Thyroid gland (tissue), 4 donors: Measurements from ENCODE around the gene RNASE9. TPM values are rescaled to one million over a fixed set of nuclear protein-coding genes. Genes with fewer than 3 reads are reported as not detected.
A peak's percentile ranks its signal among the peaks of the same experiment; 100 is the strongest.

Experiments
- DNase-seq, 2 donors: peaks; one replicate each; pipeline ENCODE4 v3.0.0-alpha.2; 2019
- H3K27ac ChIP-seq, 3 donors: fragments of 200-600 bp; sonication (generic); 1 replicate in 2 of 3; 2 replicates in 1 of 3; pipeline ENCODE4 v1.5.1; 2016 to 2019; ENCODE audit warnings: mild to moderate bottlenecking in 1 of 3, moderate library complexity in 1 of 3
- H3K27me3 ChIP-seq: fragments of 200-600 bp; sonication (generic); one replicate; pipeline ENCODE4 v1.5.1; 2019
- H3K36me3 ChIP-seq, 2 donors: fragments of 200-600 bp; sonication (generic); one replicate each; pipeline ENCODE4 v1.5.1; 2016 to 2019
- H3K4me1 ChIP-seq, 2 donors: fragments of 200-600 bp; sonication (generic); one replicate each; pipeline ENCODE4 v1.5.1; 2017 to 2019
- H3K4me3 ChIP-seq, 3 donors: fragments of 200-600 bp; sonication (generic); replicated peaks in 1 of 3; 1 replicate in 2 of 3; 2 replicates in 1 of 3; pipeline ENCODE4 v1.5.1; 2016; ENCODE audit warnings: mild to moderate bottlenecking in 1 of 3
- H3K9me3 ChIP-seq: fragments of 200-600 bp; sonication (generic); one replicate; pipeline ENCODE4 v1.5.1; 2017
- POLR2A ChIP-seq, 2 donors: fragments of 450-650 bp; IDR thresholded peaks; one replicate each; pipeline ENCODE4 v1.6.1; 2017; ENCODE audit warnings: antibody characterized with exemption in 2 of 2, mild to moderate bottlenecking in 2 of 2, moderate library complexity in 1 of 2
- WGBS, 2 donors: methylation state at CpG; one replicate each; pipeline ENCODE4 v1.1.5; 2017; 5-methylcytosine and 5-hydroxymethylcytosine counted together
- intact Hi-C: fragments of 100-400 bp; cut with DNase I; formaldehyde crosslinking; loops from one replicate; pipeline ENCODE4 v1.15.1; 2023
- total RNA-seq, 4 donors: library from RNA; depleted of rRNA; stranded (reverse); fragments of >200 nt; gene quantifications; one replicate each; pipeline ENCODE4 v1.2.3, GENCODE V29; 2016
- TF ChIP-seq, protein P1 (sequence below), 6 experiments: fragments of 200-600 bp in 3 of 6; fragments of 450-650 bp in 3 of 6; sonication (generic) in 3 of 6; IDR thresholded peaks; one replicate each; pipeline ENCODE4 v1.5.1; 2016 to 2019; ENCODE audit warnings: antibody characterized with exemption in 6 of 6, mild to moderate bottlenecking in 2 of 6, inconsistent platforms in 1 of 6, moderate library complexity in 1 of 6

RNASE9 gene
- total RNA-seq, 4 donors from 2014 or later: not detected

DNA sequence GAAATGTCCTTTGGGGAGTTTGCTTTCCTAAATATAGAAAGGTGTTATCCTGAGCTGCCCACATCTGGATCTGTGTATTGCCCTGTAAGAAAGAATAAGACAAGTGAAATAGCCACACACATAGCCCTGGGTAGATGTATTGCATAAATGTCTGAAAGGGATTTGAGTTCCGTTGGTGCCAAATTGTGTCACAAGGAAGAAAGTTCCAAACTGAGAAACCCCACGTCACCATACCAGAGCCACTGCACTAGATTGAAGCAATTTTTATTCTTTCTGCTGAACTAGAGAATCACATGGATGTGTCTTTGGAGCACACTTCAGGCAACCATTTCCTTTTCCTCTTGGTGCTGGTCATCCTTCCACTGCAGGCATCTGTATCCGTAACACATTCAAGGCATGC, 5.0 kb downstream of the RNASE9 start:
- Histone ChIP-seq H3K4me1 (no peaks in the 10 kb centered on the region), H3K9me3 (no peaks in the 10 kb centered on the region), H3K27me3 (no peaks in the 10 kb centered on the region), H3K27ac (no peak overlapping the region), H3K36me3 (no peaks in the 10 kb centered on the region), H3K4me3 (no peak overlapping the region)
- WGBS, 2 donors: 89 to 90% methylated on average over 3 of the region's 3 CpGs
- no peak for DNase-seq
- intact Hi-C loops: no loop called here
- TF ChIP-seq, protein P1, sequence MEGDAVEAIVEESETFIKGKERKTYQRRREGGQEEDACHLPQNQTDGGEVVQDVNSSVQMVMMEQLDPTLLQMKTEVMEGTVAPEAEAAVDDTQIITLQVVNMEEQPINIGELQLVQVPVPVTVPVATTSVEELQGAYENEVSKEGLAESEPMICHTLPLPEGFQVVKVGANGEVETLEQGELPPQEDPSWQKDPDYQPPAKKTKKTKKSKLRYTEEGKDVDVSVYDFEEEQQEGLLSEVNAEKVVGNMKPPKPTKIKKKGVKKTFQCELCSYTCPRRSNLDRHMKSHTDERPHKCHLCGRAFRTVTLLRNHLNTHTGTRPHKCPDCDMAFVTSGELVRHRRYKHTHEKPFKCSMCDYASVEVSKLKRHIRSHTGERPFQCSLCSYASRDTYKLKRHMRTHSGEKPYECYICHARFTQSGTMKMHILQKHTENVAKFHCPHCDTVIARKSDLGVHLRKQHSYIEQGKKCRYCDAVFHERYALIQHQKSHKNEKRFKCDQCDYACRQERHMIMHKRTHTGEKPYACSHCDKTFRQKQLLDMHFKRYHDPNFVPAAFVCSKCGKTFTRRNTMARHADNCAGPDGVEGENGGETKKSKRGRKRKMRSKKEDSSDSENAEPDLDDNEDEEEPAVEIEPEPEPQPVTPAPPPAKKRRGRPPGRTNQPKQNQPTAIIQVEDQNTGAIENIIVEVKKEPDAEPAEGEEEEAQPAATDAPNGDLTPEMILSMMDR (IDR thresholded peaks at IDR 0.05): no peak
- no peak for TF ChIP-seq POLR2A (IDR thresholded peaks at IDR 0.05)

DNA sequence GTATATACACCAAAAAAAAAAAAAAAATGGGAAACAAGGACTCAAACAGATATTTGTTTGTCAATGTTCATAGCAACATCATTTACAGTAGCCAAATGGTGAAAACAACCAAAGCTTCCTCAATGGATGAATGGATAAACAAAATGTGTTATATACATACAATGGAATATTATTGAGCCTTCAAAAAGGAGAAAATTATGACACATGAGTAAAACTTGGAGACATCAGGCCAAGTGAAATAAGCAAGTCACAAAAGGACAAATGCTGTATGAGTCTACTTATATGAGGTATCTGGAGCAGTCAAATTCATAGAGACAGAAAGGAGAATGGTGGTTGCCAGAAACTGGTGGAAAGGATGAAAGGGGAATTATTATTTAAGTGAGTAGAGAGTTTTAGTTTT, 7.8 kb downstream of the RNASE9 start:
- Histone ChIP-seq H3K4me1 (peaks cover 0 to 5% of the 10 kb centered on the region in 2 donors), H3K27ac (no peak overlapping the region), H3K9me3 (no peaks in the 10 kb centered on the region), H3K27me3 (no peaks in the 10 kb centered on the region), H3K4me3 (no peak overlapping the region), H3K36me3 (no peaks in the 10 kb centered on the region)
- intact Hi-C loops: no loop called here
- no peak for DNase-seq
- TF ChIP-seq POLR2A (IDR thresholded peaks at IDR 0.05): no peak
- TF ChIP-seq, protein P1 (IDR thresholded peaks at IDR 0.05): no peak

DNA sequence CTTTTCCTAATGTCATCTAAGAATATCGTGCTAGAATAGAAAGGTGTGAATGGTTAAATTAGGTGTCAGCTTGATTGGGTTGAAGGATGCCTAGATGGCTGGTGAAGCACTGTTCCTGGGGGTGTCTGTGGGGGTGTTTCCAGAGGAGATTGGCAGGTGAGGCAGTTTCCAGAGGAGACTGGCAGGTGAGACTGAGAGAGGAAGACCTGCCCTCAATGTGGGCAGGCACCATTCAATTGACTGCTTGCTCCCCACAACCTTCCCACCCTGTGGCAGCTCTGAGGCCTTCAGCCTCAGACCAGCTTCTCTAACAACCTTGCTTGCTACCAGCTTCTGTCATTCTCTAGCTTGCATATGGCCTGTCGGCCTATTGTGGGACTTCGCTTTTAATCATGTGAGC, 9.2 kb downstream of the RNASE9 start:
- Histone ChIP-seq H3K27me3 (no peaks in the 10 kb centered on the region), H3K36me3 (no peaks in the 10 kb centered on the region), H3K4me1 (peaks cover 0 to 8% of the 10 kb centered on the region in 2 donors), H3K27ac (no peak overlapping the region), H3K9me3 (no peaks in the 10 kb centered on the region), H3K4me3 (no peak overlapping the region)
- intact Hi-C loops: no loop called here
- TF ChIP-seq POLR2A (IDR thresholded peaks at IDR 0.05): no peak
- TF ChIP-seq, protein P1 (IDR thresholded peaks at IDR 0.05): no peak
- 92 to 94% methylated on average over 3 of the region's 3 CpGs for WGBS, 2 donors
- no peak for DNase-seq

DNA sequence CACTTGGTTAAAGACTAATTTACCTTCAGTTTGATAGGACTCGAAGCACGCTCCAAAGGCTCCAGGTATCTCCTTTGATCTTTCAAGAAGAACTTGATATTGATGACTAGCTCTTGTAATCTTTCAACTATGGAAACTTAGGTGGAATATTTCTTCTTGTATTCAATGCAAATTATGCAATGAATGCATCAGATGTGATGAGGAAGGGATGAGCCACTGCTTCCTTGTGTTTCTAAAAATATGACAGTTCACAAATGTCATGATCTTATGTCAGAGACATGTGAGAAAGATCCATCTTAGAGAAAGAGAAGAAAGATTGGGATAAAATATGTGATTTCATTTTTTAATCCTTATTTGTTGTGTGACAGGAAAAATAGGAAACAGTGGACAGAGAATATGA, 9.9 kb downstream of the RNASE9 start:
- intact Hi-C loops: no loop called here
- no peak for TF ChIP-seq POLR2A (IDR thresholded peaks at IDR 0.05)
- TF ChIP-seq, protein P1 (IDR thresholded peaks at IDR 0.05): no peak
- DNase-seq: no peak
- H3K36me3 ChIP-seq: no peaks in the 10 kb centered on the region
- H3K4me1 ChIP-seq: peaks cover 0 to 8% of the 10 kb centered on the region in 2 donors
- H3K27me3 ChIP-seq: no peaks in the 10 kb centered on the region
- H3K9me3 ChIP-seq: no peaks in the 10 kb centered on the region
- WGBS, 2 donors: 93 to 94% methylated on average over 2 of the region's 2 CpGs
- no peak overlapping the region for H3K27ac ChIP-seq
- H3K4me3 ChIP-seq: no peak overlapping the region

DNA sequence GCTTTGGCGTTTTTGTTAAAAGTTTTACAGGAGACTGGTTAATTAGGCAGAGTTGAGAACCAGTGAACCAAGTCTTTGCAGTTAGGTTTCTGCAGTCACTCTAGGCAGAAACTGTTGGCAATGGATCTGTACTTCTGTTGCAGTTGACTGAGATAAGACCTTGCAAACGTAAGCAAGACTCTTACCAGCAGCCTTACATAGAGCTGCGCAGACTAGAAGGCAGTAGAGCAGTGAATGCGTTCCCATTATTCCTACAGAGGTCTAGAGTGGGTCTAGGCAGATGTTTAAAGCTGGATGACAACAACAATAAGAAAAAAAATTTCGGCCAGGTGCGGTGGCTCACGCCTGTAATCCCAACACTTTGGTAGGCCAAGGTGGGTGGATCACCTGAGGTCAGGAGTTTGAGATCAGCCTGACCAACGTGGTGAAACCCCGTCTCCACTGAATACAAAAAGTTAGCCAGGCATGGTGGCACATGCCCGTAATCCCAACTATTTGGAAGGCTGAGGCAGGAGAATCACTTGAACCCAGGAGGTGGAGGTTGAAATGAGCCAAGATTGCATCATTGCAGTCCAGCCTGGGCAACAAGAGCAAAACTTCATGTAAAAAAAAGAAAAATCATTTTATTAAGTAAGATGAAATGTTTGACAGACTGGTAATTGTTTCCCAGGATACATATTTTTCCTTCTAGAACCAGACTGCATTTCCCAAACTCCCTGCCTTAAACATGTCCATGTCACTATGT, 12.3 kb downstream of the RNASE9 start:
- Histone ChIP-seq H3K9me3 (no peaks in the 10 kb centered on the region), H3K4me1 (peaks cover 0 to 8% of the 10 kb centered on the region in 2 donors), H3K36me3 (no peaks in the 10 kb centered on the region), H3K27ac (peak overlapping the region; percentile 48 to 60 (median 55)), H3K4me3 (no peak overlapping the region), H3K27me3 (no peaks in the 10 kb centered on the region)
- intact Hi-C loops: no loop called here
- 63 to 77% methylated on average over 10 of the region's 10 CpGs for WGBS, 2 donors
- DNase-seq: peak; percentile 10 to 17
- TF ChIP-seq, protein P1 (IDR thresholded peaks at IDR 0.05): no peak
- TF ChIP-seq POLR2A (IDR thresholded peaks at IDR 0.05): no peak
